GM21360 (cell line): ENCODE data around the gene RAG2.

Experiments used
- ATAC-seq: cut with Tn5 transposase; IDR thresholded peaks from one replicate; pipeline ENCODE4 v1.9.1; 2021; ENCODE audit warnings: mild to moderate bottlenecking, moderate library complexity; ENCODE audit not compliant: unreplicated experiment

The RAG2 gene

GRCh38 chr11:36598051-36598450, at the start of gene RAG2:
Gene RAG2 (minus strand): TSS chr11:36598236. CDS start chr11:36594168, 4,068 bp downstream.
- no peak for ATAC-seq

DNA sequence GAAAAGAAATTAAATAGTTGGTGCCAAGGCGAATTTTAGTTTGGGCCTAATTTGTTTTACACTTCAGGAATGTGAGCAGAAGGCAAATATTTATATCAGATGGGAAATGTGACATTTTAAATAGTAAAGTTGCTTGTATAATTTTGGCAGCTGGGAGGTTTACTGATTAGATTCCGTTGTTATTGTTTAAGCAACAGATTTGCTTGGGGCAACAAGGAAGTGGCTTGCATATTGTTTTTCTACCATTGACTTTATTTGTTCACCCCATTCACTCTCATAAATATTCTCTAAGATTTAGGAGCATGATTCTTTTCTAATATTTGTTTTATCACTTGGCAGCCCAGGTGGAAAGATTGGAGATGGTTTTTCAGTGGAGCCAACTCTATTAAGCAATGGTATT, 40.5 kb upstream of the RAG2 start:
- no peak for ATAC-seq

- no peak for ATAC-seq
Observed at GRCh38 chr11:36635066-36635862, 37.2 kb upstream of the RAG2 start.

DNA sequence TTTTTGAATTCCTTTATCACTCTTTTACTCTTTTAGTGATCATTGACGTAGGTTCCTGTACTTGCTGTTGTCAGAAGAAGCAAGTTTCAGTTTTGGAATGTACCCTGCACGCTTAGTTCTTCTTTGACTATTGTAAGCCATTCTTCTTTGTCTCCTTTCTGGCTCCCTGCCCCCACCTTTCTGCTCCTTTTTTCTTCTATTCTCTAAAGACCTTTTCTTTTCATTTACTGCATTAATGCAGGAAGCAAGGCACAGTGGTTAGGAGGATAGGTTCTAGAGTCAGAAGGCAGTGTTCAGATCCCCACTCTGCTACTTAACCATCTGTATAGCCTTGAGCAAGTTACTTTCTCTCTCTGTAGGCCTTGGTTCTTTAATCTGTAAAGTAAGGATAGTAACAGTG, 33.7 kb upstream of the RAG2 start:
- ATAC-seq = peak; percentile 97

- ATAC-seq = no peak
Observed at GRCh38 chr11:36628765-36629244, 30.8 kb upstream of the RAG2 start.

- ATAC-seq = no peak
Observed at GRCh38 chr11:36628141-36628540, 30.1 kb upstream of the RAG2 start.

DNA sequence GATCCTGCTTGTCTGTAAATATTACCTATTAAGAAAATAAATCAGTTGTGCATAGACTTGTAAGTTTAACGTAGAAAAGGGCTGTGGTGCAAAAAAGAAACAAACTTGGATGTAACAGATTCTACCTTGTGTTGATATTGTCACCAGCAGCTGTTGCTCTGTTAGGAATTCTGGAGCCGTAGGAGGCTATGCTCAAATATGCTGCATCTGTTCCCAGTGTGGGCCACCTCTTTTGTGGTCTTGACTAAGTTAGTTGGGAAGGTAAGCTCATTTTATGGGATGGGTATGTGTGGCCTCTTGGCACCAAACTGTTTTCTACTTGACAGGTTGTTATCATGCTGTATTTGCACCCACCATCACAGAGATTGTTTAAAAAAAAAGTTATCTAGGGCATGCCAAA, 29.4 kb upstream of the RAG2 start:
- ATAC-seq = no peak

GRCh38 chr11:36627006-36627405, 29.0 kb upstream of the RAG2 start:
- no peak for ATAC-seq

DNA sequence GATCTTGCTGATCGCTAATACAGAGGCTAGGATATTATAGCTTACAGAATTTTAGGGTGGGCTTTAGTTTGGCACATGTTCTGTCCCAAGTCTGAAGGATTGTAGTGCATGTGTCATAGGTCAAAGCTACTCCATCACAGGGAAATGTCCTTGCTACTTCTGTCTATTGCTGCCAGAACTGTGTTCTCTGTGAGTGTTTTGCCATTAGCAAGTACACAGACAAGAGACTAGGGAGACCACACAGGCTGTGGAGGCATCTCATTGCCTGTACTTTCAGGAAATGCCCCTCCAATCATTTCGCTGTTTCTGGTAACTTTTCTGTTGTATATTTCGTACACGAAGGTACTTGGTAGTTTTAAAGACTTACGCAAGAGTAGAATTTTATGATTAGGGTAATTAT, 25.5 kb upstream of the RAG2 start:
- no peak for ATAC-seq

DNA sequence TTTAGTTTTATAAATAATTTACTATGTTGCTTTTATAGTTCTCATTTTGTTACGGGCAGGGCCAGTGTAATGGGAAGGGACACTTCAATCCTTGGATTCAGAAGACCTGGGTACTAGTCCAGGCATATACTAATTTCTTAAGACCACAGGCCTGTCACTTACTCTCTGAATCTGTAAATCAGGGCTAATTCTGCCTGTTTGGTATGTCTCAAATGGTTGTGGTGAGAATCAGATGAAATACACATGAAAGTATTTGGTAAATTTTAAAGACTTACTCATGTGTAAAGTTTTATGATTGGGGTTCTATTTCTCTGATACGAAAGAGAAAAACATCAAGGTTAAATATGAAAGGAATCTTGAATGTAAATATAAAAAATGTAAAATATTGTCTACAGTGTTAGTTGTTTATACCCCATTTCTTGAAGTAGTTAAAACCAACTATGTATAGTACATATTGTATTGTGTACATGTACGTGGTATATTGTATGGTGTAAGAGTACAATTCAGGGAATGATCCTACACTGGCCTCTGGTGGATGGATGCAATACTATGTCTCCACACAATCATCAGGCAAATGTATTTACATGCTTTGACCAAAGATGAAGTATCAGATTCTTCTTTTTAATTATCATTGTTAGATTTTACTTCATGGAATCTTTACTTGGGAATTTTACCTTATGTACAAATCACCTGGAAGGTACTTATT, 24.5 kb upstream of the RAG2 start:
- peak; percentile 66 for ATAC-seq

DNA sequence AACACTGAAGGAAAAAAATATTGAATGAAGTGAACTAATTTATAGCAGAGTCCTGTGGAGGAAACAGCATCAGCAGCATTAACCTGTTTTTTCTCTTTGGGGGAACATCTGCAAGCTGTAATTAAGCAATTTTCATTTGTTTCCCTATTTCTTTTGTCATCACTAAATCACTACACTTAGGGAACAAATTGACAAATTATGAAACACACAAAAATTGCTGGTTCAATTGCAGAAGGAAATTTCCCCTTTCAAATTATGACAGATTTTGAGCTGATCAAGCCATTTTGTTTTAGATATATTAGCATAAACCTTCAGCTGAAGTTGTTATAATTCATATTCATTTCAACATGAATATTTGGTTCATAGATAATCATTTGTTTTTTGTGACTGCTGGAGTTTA, 22.2 kb upstream of the RAG2 start:
- ATAC-seq = no peak

- ATAC-seq = peak; percentile 51
Observed at GRCh38 chr11:36619502-36619901, 21.5 kb upstream of the RAG2 start.

GRCh38 chr11:36618363-36619047, 20.5 kb upstream of the RAG2 start:
- no peak for ATAC-seq

GRCh38 chr11:36617543-36618362, 19.7 kb upstream of the RAG2 start:
- ATAC-seq = no peak

GRCh38 chr11:36615826-36616225, 17.8 kb upstream of the RAG2 start:
- no peak for ATAC-seq

GRCh38 chr11:36609383-36609782, 11.3 kb upstream of the RAG2 start:
- ATAC-seq = no peak

DNA sequence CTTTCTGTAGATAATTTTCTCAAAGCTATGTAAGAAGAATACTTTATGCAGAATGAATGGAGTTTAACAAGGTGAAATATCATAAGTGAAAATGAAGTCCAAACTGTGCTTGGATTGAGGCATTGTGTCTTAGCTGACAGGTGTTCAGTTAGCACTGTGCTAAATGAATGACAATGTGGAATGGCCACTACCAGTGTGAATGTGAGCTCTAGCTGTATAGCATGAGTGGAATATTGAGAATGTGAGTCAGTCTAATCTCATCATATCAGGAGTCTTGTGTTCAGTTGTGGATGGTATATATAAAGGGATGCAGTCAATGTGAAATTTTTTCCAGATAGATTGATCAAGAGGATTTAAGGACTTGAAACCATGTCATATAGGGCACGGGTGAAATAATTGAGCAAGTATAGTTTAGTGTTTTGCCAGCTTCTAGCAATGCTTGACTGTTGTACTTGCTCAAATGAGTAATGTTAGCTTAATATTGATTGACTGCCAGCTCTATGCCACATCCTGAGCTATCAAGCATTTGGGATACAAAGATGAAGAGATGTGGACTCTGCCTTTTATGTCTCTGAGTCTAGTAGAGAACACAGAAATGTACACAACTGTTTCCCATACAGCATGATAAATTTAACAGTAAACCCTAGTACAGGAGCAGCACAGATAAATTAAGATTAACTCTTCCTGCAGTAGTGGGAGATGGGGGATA, 10.6 kb upstream of the RAG2 start:
- ATAC-seq = no peak

DNA sequence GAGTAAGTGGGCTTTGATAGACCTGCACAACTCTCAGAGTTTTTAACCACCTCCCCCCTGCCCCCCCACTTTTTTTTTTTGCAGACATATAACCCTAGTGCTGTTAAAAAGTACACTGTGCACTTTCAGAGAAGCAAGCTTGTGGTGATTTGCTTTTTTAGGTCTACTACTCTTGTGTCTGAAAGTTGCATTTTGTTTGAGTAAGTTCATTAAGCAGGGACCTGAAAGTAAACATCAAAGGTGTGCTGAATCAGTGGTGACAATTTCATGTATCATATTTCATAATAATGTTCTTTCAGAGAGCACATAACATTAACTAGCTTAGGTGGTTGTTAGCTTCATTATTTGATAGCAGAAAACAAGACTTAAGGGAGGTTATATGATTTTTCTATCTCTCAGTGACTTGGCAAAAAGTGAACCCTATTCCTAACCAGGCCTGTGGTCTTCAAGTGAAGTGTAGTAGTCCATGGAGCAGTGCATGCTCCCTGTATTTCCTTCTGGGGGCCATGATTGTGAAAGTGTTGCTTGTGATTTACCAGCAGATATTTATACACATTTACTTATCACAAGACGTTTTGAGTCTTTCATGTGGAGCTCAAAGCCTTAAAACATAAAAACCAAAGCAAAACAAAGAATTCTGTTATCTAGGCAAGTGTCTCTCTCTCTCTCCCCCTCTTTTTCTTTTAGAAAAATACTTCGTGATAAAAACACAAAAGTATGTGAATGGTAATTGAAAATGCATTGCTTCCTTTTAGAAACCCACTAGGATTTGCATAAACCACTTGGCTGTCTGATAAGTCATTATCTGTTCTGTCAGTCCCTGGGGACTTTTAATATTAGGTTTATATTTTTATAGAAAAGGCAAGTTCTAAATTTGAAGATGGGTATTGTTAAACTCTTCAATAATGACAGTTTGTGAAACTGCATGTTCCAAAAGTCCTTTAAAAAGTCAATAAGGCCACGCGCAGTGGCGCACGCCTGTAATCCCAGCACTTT, 7.5 kb upstream of the RAG2 start:
- peak; percentile 44 for ATAC-seq

- no peak for ATAC-seq
Observed at GRCh38 chr11:36602135-36602534, 4.1 kb upstream of the RAG2 start.
